GM21526 (cell line): Measurements from ENCODE around the gene ZNF112.
"Not testable (repeated sequence)": the region's sequence is repeated elsewhere in the genome, so short reads cannot be mapped to it uniquely, and the experiment has no call there.

Source experiments
- ATAC-seq: cut with Tn5 transposase; IDR thresholded peaks from one replicate; pipeline ENCODE4 v1.9.1; 2021; ENCODE audit warnings: moderate library complexity; ENCODE audit not compliant: unreplicated experiment, low FRiP score

The ZNF112 gene

DNA sequence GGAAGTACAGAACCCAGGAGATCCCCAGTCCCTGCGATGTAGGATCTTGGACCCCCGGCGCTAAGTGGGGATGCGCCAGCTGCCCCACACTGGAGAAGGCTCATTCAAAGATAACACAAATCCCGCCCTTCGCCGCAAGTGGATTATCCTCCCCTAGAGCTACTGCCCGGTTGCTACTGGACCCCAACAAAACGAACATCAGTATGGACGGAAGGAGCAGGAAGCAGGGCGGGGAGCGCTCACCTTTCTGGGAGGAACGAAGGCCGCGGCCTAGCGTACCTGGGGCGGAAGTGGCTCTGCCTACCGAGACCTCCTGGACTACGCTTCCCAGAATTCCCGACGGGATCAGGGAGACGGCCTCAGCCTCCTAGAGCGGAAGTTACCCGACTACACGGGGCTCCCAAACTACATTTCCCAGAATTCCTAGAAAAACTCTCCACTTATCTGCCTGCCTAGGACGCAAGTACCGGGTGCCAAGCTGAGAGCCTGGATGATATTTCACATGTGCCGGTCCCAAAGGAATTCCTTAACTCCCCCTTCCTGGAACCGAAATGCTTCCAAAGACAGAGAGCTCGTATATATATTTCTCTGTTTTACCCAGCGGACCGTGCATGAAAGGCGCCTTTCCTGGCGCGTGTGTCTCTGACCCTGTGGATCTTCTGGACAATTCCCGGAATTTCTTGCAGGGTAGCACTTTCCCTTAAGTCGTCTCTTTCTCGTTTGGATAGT lies at the start of gene ZNF112:
TSS of gene ZNF112 (minus strand) at position 298 of the 729 bp plus-strand sequence. CDS start 16,141 bp downstream, outside the sequence.
- no peak for ATAC-seq

GRCh38 chr19:44401139-44402115 lies 44.9 kb upstream of the ZNF112 start, which contains the start of gene ZNF285:
ZNF285 (minus strand) TSS chr19:44401608; CDS start chr19:44397213, 4,395 bp downstream.
- no peak for ATAC-seq

- not testable (repeated sequence) for ATAC-seq
These were observed 32.8 kb upstream of the ZNF112 start for GRCh38 chr19:44389268-44389667.

DNA sequence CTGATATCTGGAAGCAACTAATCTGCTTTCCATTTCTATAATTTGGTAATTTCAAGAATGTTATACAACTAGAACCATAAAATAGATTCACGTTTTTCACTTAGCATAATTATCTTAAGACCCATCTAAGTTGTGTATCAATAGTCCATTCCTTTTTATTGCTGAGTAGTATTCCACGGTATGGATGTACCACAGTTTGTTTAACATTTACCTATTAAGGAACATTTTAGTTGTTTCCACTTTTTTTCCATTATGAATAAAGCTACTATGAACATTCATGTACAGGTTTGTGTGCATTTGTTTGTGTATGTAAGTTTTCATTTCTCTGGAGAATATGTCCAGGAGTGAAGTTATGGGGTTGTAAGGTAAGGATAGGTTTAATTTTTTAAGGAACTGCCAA lies 18.3 kb upstream of the ZNF112 start:
- no peak for ATAC-seq

DNA sequence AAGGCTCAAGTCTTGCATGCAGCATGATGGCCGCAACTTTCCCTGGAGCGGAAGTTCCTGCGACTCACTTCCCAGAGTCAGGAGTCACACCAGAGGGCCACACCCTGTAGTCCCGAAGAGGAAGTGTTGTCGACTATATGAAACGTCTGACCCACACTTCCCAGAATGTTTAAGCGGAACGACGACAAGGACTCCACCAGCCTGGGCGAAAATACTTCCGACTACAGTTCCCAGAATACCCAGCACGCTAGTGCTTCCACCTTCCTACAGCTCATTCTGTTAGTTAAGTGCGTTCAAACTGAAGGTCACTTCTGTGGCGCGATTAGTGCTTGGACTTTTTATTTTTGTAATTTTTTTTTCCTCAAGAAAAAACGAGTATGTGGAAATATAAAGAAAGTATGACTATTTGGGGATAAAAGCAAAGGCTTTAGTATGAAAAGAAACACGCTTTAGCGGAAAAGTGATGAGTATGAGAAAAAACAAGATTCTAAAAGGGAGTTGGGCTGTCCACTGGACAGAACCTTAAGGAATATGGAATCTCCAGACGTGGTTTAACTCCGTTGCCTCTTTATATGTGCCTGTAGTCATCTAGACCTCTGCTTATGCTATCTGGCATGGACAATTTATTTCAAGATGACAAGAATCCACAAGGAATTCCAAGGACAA lies 15.5 kb upstream of the ZNF112 start:
- ATAC-seq, result no peak

GRCh38 chr19:44367024-44367423 lies 10.5 kb upstream of the ZNF112 start:
- no peak for ATAC-seq

DNA sequence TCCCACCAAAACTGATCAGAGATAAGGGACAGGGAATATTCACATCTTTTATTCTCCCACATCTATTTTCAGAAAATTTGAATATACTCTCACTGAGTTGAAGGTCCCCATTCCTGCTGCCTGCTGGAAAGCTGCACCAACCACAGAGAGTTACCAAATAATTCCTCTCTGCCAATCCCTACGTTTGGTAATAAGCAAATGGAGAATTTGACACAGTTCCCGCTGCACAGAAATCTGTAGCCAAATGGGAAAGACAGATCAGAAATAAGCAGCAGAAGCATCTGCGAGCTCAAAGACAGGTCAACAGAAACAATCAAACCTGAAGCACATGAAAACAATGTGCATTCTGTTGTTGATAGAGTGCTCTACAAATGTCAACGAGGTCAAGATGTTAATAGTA lies 9.9 kb downstream of the ZNF112 start:
- no peak for ATAC-seq

GRCh38 chr19:44345959-44346358 lies 10.5 kb downstream of the ZNF112 start:
- no peak for ATAC-seq

GRCh38 chr19:44344255-44344654 lies 12.2 kb downstream of the ZNF112 start:
- no peak for ATAC-seq

DNA sequence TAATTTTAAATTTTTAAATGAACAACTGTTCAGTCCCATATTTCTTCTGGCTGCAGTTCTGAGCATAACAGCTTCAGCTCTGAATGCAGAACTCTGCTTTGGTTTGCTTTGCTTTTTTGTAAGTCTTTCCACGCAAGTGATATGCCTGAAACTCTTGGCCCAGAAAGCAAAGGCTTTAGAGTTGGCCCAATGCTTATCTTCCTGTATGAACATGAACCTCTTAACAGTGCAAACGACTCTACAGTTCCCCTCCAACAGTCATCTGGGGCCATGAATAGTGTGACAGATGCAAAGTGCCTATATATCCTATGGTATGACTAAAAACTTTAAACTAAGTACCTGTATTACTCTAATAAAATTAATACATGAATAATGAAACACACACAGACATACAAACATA lies 14.7 kb downstream of the ZNF112 start:
- no peak for ATAC-seq

- ATAC-seq, result not testable (repeated sequence)
These were observed 21.8 kb downstream of the ZNF112 start for GRCh38 chr19:44334639-44335038.

DNA sequence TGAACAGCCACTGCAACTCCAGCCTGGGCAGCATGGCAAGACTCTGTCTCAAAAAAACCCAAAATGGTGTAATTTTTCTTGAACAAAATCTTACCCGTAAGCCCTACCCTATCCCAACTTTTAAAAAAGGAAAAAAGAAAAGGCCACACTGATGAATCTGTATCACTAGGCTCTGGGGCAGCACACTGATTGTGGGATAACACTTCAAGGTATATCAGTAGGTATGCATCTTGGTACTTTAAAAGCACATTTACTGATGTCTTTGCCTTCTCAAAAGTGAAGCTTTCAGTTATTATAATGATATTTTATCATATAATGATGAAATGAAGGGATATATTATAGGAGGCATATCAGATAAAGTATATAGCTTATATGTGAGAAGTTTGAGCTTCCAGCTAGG lies 24.3 kb downstream of the ZNF112 start:
- no peak for ATAC-seq

DNA sequence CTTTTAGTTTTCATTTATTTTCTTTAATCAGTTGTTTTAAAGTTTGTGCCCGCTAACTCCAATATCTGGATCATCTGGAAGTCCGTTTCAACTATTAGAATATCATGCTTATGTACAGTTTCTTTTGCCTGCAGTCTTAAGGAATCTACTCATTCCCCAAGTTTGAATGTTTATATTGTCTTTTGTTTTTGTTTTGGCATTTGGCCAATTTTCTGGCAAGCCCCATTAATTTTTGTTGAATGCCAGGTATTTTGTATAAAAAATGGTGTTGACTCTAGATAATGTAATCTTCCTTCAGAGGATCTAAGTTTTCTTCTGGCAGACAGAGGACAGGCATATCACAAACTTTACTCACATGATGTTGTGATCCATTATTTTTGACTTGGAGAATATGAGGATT lies 40.6 kb downstream of the ZNF112 start:
- no peak for ATAC-seq

- no peak for ATAC-seq
These were observed 43.2 kb downstream of the ZNF112 start for GRCh38 chr19:44313231-44313630.

GRCh38 chr19:44308011-44308410 lies 48.5 kb downstream of the ZNF112 start:
- ATAC-seq, result no peak

DNA sequence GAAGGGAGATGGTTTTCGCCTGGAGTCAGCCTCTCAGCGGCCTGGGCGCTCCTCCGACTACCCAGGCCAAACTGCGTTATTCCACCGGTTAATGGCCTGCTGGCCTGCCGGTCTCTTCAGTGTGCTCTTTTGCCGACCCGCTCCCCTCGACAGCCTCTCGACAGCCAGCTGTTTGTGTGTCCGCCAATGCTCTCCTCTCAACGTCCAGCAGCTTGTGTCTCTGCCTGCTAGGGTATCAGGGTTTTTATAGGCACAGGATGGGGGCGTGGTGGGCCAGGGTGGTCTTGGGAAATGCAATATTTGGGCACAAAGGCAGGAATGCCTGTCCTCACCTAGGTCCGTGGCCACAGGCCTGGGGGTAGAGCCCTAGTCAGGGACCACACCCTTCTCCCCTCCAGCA lies 50.2 kb downstream of the ZNF112 start:
- no peak for ATAC-seq

DNA sequence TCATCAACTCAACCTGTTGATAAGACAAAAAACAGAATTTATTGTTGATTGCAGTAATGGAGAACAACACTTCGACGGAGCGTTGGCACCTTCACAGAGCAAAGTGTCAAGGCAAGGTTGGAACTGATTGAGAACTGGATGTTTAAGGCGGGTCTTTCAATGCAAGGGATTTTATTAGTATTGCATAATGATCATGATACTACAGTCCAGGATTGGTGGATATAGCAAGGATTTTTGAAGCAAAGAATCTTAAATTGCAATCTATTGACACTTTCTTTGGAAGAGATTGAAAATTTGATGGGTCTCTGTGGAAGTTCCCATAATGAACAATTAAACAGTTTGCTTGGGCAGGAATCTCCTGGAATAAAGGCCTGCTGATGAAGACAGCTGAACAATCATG lies 51.0 kb downstream of the ZNF112 start:
- no peak for ATAC-seq

GRCh38 chr19:44304659-44305193 lies 51.8 kb downstream of the ZNF112 start, which contains the start of gene ZNF235:
ZNF235 (minus strand) TSS chr19:44305025; CDS start chr19:44303404, 1,621 bp downstream.
- ATAC-seq, result peak; percentile 83

- no peak for ATAC-seq
These were observed 52.4 kb downstream of the ZNF112 start for GRCh38 chr19:44303976-44304568.

DNA sequence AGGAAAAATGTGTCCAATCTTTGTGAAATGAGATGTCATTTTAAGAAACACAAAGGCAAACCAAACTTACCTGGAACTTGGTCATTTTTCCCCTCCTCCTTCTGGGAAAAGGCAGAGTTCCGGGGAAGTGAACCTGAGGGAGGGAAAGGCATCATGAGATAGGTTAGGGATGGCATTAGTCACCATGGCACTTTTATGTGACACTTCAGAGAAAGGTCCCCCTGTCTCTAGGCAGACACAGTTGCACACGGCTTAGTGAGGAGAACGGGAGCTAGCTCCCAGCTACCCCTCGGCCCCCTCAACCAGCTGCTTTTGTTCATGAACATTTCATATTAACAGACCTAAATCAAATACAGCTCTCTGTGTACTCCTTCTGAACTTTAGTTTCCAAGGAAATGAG lies 53.2 kb downstream of the ZNF112 start:
- no peak for ATAC-seq
